ENCODE data around the gene TMEM151B.

Gene TMEM151B

GRCh38 chr6:44269178-44269920, 901 bp upstream of the TMEM151B start:
- DNase-seq (ENCODE audit: insufficient read length, low spot score) (no peak), FAIRE-seq (no peak)
- no peak for TF ChIP-seq CTCF (IDR thresholded peaks at IDR 0.05; ENCODE audit: insufficient read depth, missing control alignments)

- no peak for DNase-seq (ENCODE audit: insufficient read length, low spot score)
- no peak for TF ChIP-seq CTCF (IDR thresholded peaks at IDR 0.05; ENCODE audit: insufficient read depth, missing control alignments)
These were observed 516 bp downstream of the TMEM151B start for GRCh38 chr6:44270526-44271405.

GRCh38 chr6:44271406-44271723, 1.1 kb downstream of the TMEM151B start:
- DNase-seq (ENCODE audit: insufficient read length, low spot score) (no peak), FAIRE-seq (no peak)
- TF ChIP-seq CTCF (IDR thresholded peaks at IDR 0.05; ENCODE audit: insufficient read depth, missing control alignments): no peak

More at GRCh38 chr6:44270526-44271405, 516 bp downstream of the TMEM151B start:
- no peak for FAIRE-seq

GRCh38 chr6:44271914-44272313, 1.7 kb downstream of the TMEM151B start:
- DNase-seq (ENCODE audit: insufficient read length, low spot score) (no peak), FAIRE-seq (no peak)
- TF ChIP-seq CTCF (IDR thresholded peaks at IDR 0.05; ENCODE audit: insufficient read depth, missing control alignments): no peak

GRCh38 chr6:44272529-44272928, 2.3 kb downstream of the TMEM151B start:
- DNase-seq (ENCODE audit: insufficient read length, low spot score): no peak
- no peak for FAIRE-seq
- no peak for TF ChIP-seq CTCF (IDR thresholded peaks at IDR 0.05; ENCODE audit: insufficient read depth, missing control alignments)

- DNase-seq (ENCODE audit: insufficient read length, low spot score) (no peak), FAIRE-seq (no peak)
- no peak for TF ChIP-seq CTCF (IDR thresholded peaks at IDR 0.05; ENCODE audit: insufficient read depth, missing control alignments)
These were observed 2.8 kb downstream of the TMEM151B start for GRCh38 chr6:44272999-44273566.
